GM19438 (cell line): ENCODE results near the gene GOLGA6L26.
"Not testable (repeated sequence)": the region's sequence is repeated elsewhere in the genome, so short reads cannot be mapped to it uniquely, and the experiment has no call there.

ENCODE experiments used
- ATAC-seq: cut with Tn5 transposase; IDR thresholded peaks from one replicate; pipeline ENCODE4 v1.9.1; 2021; ENCODE audit warnings: low read depth; ENCODE audit not compliant: unreplicated experiment

GOLGA6L26 gene

GRCh38 chr15:23334096-23334495 is at the start of gene GOLGA6L26:
GOLGA6L26 (minus strand) TSS chr15:23334196; CDS start chr15:23334135, 61 bp downstream.
- not testable (repeated sequence) for ATAC-seq

- ATAC-seq, result not testable (repeated sequence)
These were observed 47.2 kb upstream of the GOLGA6L26 start for GRCh38 chr15:23381192-23381591.

- ATAC-seq, result not testable (repeated sequence)
These were observed 46.7 kb upstream of the GOLGA6L26 start for GRCh38 chr15:23380700-23381099.

- not testable (repeated sequence) for ATAC-seq
These were observed 45.0 kb upstream of the GOLGA6L26 start for GRCh38 chr15:23378946-23379345.

- ATAC-seq, result not testable (repeated sequence)
These were observed 40.2 kb upstream of the GOLGA6L26 start for GRCh38 chr15:23374226-23374625.

- not testable (repeated sequence) for ATAC-seq
These were observed 39.0 kb upstream of the GOLGA6L26 start for GRCh38 chr15:23372891-23373600.

- no peak for ATAC-seq
These were observed 38.3 kb upstream of the GOLGA6L26 start for GRCh38 chr15:23372284-23372683.

GRCh38 chr15:23371868-23372267 is 37.9 kb upstream of the GOLGA6L26 start:
- ATAC-seq, result not testable (repeated sequence)

GRCh38 chr15:23371134-23371533 is 37.1 kb upstream of the GOLGA6L26 start:
- ATAC-seq, result not testable (repeated sequence)

GRCh38 chr15:23370578-23370977 is 36.6 kb upstream of the GOLGA6L26 start:
- no peak for ATAC-seq

- ATAC-seq, result not testable (repeated sequence)
These were observed 30.3 kb upstream of the GOLGA6L26 start for GRCh38 chr15:23364261-23364660.

GRCh38 chr15:23362622-23363021 is 28.6 kb upstream of the GOLGA6L26 start:
- ATAC-seq, result not testable (repeated sequence)

GRCh38 chr15:23354448-23354847 is 20.5 kb upstream of the GOLGA6L26 start, which contains the start of gene GOLGA8S:
GOLGA8S (plus strand) TSS chr15:23354748; CDS start chr15:23354810, 62 bp downstream.
- not testable (repeated sequence) for ATAC-seq

GRCh38 chr15:23311233-23311632 is 22.8 kb downstream of the GOLGA6L26 start:
- not testable (repeated sequence) for ATAC-seq

- ATAC-seq, result not testable (repeated sequence)
These were observed 28.1 kb downstream of the GOLGA6L26 start for GRCh38 chr15:23305921-23306320.

- ATAC-seq, result not testable (repeated sequence)
These were observed 29.2 kb downstream of the GOLGA6L26 start for GRCh38 chr15:23304805-23305204.

- not testable (repeated sequence) for ATAC-seq
These were observed 29.7 kb downstream of the GOLGA6L26 start for GRCh38 chr15:23304267-23304666.

- not testable (repeated sequence) for ATAC-seq
These were observed 30.3 kb downstream of the GOLGA6L26 start for GRCh38 chr15:23303654-23304053.

GRCh38 chr15:23303246-23303645 is 30.8 kb downstream of the GOLGA6L26 start:
- not testable (repeated sequence) for ATAC-seq
